HL-60 (cell line): ENCODE results near the gene C3orf20.

Source experiments
- GABPA ChIP-seq: IDR thresholded peaks from 2 replicates; pipeline ENCODE4 v1.6.1; 2012; ENCODE audit warnings: low read depth
- POLR2AphosphoS5 ChIP-seq: IDR thresholded peaks from 2 replicates; pipeline ENCODE4 v1.6.1; 2012; ENCODE audit warnings: low read depth
- REST ChIP-seq: IDR thresholded peaks from 2 replicates; pipeline ENCODE4 v1.6.1; 2012; ENCODE audit warnings: low read depth; ENCODE audit not compliant: insufficient replicate concordance
- SPI1 ChIP-seq: IDR thresholded peaks from 2 replicates; pipeline ENCODE4 v1.6.1; 2012; ENCODE audit warnings: low read depth, mild to moderate bottlenecking, borderline replicate concordance
- TF ChIP-seq, protein P1 (sequence below): IDR thresholded peaks from one replicate; pipeline ENCODE4 v1.5.1; 2011; ENCODE audit warnings: low read length, control low read depth, inconsistent platforms; ENCODE audit not compliant: insufficient read depth

- TF ChIP-seq POLR2AphosphoS5 (no peak), REST (no peak), GABPA (no peak), SPI1 (no peak)
- TF ChIP-seq, protein P1, sequence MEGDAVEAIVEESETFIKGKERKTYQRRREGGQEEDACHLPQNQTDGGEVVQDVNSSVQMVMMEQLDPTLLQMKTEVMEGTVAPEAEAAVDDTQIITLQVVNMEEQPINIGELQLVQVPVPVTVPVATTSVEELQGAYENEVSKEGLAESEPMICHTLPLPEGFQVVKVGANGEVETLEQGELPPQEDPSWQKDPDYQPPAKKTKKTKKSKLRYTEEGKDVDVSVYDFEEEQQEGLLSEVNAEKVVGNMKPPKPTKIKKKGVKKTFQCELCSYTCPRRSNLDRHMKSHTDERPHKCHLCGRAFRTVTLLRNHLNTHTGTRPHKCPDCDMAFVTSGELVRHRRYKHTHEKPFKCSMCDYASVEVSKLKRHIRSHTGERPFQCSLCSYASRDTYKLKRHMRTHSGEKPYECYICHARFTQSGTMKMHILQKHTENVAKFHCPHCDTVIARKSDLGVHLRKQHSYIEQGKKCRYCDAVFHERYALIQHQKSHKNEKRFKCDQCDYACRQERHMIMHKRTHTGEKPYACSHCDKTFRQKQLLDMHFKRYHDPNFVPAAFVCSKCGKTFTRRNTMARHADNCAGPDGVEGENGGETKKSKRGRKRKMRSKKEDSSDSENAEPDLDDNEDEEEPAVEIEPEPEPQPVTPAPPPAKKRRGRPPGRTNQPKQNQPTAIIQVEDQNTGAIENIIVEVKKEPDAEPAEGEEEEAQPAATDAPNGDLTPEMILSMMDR, result no peak
These were observed 25.5 kb upstream of the C3orf20 start for GRCh38 chr3:14649466-14649865.
